CD4-positive, alpha-beta T cell treated with Interleukin-21 for 1 hour (primary cell): ENCODE results near the gene STAG3.
"Not testable (repeated sequence)": the region's sequence is repeated elsewhere in the genome, so short reads cannot be mapped to it uniquely, and the experiment has no call there.

ENCODE experiments used
- DNase-seq: peaks from one replicate; pipeline ENCODE4 v3.0.0-alpha.2; 2020

The STAG3 gene

DNA sequence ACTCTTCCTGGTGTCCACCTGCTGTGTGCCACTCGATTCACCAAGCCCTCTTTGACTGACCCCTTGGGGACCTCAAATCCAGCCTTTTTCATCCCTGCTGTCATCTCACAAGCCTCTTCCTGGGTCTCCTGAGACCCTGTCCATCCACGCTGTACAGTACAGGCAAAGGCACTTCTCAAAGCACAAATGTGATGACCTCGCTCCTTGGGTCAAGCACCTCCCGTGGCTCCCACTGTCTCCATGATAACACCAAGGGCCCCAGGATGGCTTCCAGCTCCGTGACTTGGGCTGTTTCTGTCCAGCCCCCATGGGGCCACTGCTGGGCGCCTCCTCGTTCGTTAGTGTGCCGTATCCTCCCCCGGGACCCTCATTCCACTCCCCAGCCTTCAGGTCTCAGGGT, 70.8 kb downstream of the STAG3 start:
- DNase-seq, result no peak

DNA sequence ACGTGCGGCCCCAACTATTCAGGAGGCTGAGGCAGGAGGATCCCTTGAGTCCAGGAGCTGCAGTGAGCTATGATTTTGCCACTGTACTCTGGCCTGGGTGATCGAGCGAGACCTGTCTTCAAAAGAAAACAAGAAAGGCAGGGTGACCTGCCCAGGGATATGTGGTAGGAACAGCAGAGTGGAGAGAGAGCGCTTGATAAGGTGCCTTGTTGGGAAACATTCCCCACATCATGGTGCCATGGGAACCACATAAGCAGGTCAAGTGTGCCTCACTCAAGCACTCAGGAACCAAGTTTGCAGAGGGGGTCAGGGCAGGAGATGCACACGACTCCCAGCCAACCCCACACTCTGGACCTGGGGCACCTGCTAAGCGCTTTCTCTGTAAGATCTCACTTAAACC, 79.3 kb downstream of the STAG3 start:
- DNase-seq, result no peak

DNA sequence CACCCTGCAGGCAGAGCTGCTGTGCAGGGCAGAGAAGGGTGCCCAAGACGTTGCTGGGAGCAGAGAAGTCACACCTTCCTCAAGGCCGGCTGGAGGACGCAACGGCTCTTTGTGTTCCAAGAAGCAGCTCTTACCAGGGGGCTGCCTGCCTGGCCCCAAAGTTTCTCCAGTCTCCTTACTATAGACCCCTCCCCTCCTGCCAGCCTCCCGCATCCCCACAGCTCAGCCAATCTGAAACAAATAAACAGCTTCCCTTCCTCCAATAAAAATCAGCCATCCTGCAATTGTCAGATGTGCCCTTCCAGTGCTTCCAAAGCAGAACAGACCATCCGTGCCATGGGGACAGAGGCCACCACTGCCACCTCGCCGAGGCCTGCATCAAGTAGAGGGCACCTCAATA, 82.3 kb downstream of the STAG3 start:
- DNase-seq, result not testable (repeated sequence)

DNA sequence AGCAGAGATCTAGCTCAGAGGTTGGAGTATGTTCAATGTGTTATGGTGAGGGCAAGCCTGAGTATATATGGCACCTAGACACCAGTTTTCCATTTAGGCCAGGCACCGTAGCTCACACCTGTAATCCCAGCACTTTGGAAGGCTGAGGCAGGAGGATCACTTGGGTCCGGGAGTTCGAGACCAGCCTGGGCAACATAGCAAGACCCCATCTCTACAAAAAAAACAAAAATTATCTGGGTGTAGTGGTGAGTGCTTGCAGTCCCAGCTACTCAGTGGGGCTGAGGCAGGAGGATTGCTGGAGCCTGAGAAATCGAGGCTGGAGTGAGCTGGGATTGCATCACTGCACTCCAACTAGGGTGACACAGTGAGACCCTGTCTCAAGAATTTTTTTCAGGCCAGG, 85.2 kb downstream of the STAG3 start:
- DNase-seq, result not testable (repeated sequence)
